ENCODE results near the gene RNPEPL1.

DNA sequence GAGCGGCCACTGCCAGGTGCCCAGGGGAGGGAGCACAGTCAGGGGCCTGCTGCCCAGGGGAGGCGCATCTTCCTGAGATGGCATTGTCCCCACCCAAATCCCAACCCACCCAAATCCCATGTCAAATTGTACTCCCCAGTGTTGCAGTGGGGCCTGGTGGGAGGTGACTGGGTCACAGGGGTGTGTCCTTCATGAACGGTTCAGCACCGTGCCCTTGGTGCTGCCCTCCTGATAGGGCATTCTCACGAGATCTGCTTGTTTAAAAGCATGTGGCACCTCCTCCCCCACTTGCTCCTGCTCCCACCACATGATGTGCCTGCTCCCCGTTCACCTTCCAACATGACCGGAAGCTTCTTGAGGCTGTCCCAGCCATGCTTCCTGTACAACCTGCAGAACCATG is 38.1 kb upstream of the RNPEPL1 start:
- TF ChIP-seq POLR2A (IDR thresholded peaks at IDR 0.05; ENCODE audit: extremely low read depth, insufficient read length): no peak
- TF ChIP-seq CTCF (IDR thresholded peaks at IDR 0.05; ENCODE audit: low read depth, low read length): no peak
- TF ChIP-seq MAX (IDR thresholded peaks at IDR 0.05; ENCODE audit: low read depth, low read length): no peak
- TF ChIP-seq MYC (IDR thresholded peaks at IDR 0.05; ENCODE audit: low read depth, low read length): no peak

All from NB4 (cell line).